ENCODE measurements around the gene UBAC2.

- TF ChIP-seq CTCF (IDR thresholded peaks at IDR 0.05; ENCODE audit: low read depth, low read length, missing input control), result no peak
- no peak for TF ChIP-seq EGR1 (IDR thresholded peaks at IDR 0.05; ENCODE audit: low read depth in 2 of 2)
- TF ChIP-seq NR2F2 (IDR thresholded peaks at IDR 0.05), result no peak
- TF ChIP-seq, protein P1, sequence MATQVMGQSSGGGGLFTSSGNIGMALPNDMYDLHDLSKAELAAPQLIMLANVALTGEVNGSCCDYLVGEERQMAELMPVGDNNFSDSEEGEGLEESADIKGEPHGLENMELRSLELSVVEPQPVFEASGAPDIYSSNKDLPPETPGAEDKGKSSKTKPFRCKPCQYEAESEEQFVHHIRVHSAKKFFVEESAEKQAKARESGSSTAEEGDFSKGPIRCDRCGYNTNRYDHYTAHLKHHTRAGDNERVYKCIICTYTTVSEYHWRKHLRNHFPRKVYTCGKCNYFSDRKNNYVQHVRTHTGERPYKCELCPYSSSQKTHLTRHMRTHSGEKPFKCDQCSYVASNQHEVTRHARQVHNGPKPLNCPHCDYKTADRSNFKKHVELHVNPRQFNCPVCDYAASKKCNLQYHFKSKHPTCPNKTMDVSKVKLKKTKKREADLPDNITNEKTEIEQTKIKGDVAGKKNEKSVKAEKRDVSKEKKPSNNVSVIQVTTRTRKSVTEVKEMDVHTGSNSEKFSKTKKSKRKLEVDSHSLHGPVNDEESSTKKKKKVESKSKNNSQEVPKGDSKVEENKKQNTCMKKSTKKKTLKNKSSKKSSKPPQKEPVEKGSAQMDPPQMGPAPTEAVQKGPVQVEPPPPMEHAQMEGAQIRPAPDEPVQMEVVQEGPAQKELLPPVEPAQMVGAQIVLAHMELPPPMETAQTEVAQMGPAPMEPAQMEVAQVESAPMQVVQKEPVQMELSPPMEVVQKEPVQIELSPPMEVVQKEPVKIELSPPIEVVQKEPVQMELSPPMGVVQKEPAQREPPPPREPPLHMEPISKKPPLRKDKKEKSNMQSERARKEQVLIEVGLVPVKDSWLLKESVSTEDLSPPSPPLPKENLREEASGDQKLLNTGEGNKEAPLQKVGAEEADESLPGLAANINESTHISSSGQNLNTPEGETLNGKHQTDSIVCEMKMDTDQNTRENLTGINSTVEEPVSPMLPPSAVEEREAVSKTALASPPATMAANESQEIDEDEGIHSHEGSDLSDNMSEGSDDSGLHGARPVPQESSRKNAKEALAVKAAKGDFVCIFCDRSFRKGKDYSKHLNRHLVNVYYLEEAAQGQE (IDR thresholded peaks at IDR 0.05), result no peak
- no peak for TF ChIP-seq RAD21 (IDR thresholded peaks at IDR 0.05)
- no peak for TF ChIP-seq TAF1 (conservative IDR thresholded peaks at IDR 0.05)
- no peak for TF ChIP-seq GABPA (IDR thresholded peaks at IDR 0.05 in 1 of 2, conservative IDR thresholded peaks at IDR 0.05 in 1 of 2)
- TF ChIP-seq SP1 (IDR thresholded peaks at IDR 0.05), result no peak
- no peak for TF ChIP-seq JUND (IDR thresholded peaks at IDR 0.05)
These were observed 127.1 kb downstream of the UBAC2 start for GRCh38 chr13:99327761-99328160.
